Heart left ventricle (tissue), 16 donors: ENCODE data around the gene UQCC2. TPM values are rescaled to one million over a fixed set of nuclear protein-coding genes. Genes with fewer than 3 reads are reported as not detected.

Experiments
- ATAC-seq, 4 donors: fragments of 200-7000 bp; cut with Tn5 transposase; one replicate each; pipeline ENCODE4 v1.9.1; 2020 to 2022; ENCODE audit warnings: moderate library complexity in 4 of 4, mild to moderate bottlenecking in 3 of 4, moderate number of reproducible peaks in 1 of 4
- DNase-seq, 5 donors: peaks; one replicate each; pipeline ENCODE4 v3.0.0-alpha.2; 2020
- H3K27ac ChIP-seq, 12 donors: fragments of 200-600 bp; sonication (generic) in 4 of 12; one replicate each; pipeline versions ENCODE4 v1.5.0 to v1.8.0; 2016 to 2022; ENCODE audit warnings: mild to moderate bottlenecking in 2 of 12
- H3K27me3 ChIP-seq, 9 donors: fragments of 200-600 bp; sonication (generic) in 2 of 9; one replicate each; pipeline versions ENCODE4 v1.5.1 to v1.8.0; 2016 to 2022; ENCODE audit warnings: mild to moderate bottlenecking in 3 of 9
- H3K36me3 ChIP-seq, 9 donors: fragments of 200-600 bp; sonication (generic) in 2 of 9; one replicate each; pipeline versions ENCODE4 v1.5.0 to v1.8.0; 2018 to 2022; ENCODE audit warnings: mild to moderate bottlenecking in 2 of 9
- H3K4me1 ChIP-seq, 12 donors: fragments of 200-600 bp; sonication (generic) in 4 of 12; one replicate each; pipeline versions ENCODE4 v1.5.0 to v1.8.0; 2016 to 2022; ENCODE audit warnings: mild to moderate bottlenecking in 3 of 12
- H3K4me3 ChIP-seq, 12 donors: fragments of 200-600 bp; sonication (generic) in 4 of 12; one replicate each; pipeline versions ENCODE4 v1.5.0 to v1.8.0; 2017 to 2022; ENCODE audit warnings: mild to moderate bottlenecking in 9 of 12, moderate library complexity in 4 of 12
- H3K9me3 ChIP-seq, 12 donors: fragments of 200-600 bp; sonication (generic) in 4 of 12; one replicate each; pipeline versions ENCODE4 v1.5.0 to v1.8.0; 2016 to 2022; ENCODE audit warnings: mild to moderate bottlenecking in 1 of 12
- CTCF ChIP-seq, 12 donors: fragments of 200-600 bp; sonication (generic) in 4 of 12; IDR thresholded peaks; one replicate each; pipeline versions ENCODE4 v1.5.0 to v1.8.0; 2018 to 2022; ENCODE audit warnings: antibody characterized with exemption in 12 of 12, mild to moderate bottlenecking in 5 of 12
- POLR2A ChIP-seq, 2 donors: fragments of 450-650 bp; IDR thresholded peaks; one replicate each; pipeline ENCODE4 v1.6.1; 2017; ENCODE audit warnings: antibody characterized with exemption in 2 of 2, mild to moderate bottlenecking in 2 of 2, moderate library complexity in 2 of 2
- WGBS, 4 donors: extraction: QIAGEN DNeasy Blood & Tissue Kit in 2 of 4; methylation state at CpG; one replicate each; pipeline versions ENCODE4 v1.1.5 to v1.1.7; 2013 to 2018; 5-methylcytosine and 5-hydroxymethylcytosine counted together
- intact Hi-C, 10 donors: fragments of 100-400 bp; cut with DNase I; formaldehyde crosslinking; loops; one replicate each; pipeline versions ENCODE4 v1.11.1 to v1.14.2; 2022
- polyA plus RNA-seq, 2 donors: library from polyadenylated mRNA; stranded (reverse); fragments of 200-250 nt; gene quantifications; one replicate each; pipeline ENCODE4 v1.2.3, GENCODE V29; 2013
- total RNA-seq, 9 donors: library from RNA; depleted of rRNA in 2 of 9; stranded (reverse); fragments of >200 nt in 2 of 9; fragmentation: NEBNext Ultra II Directional in 3 of 9; extraction: Animal tissue kit (Norgen Biotek cat#: 25700) in 3 of 9; gene quantifications; one replicate each; pipeline versions ENCODE4 v1.1.0 to v1.2.4, GENCODE V29; 2016 to 2023
- donor health status: ischemic (EF 13 %, LVEDD 7.1; RV severe dilation, severe dysfunction).
- donor health status: healthy with polysubstance abuse.
- donor health status: DM: no; HTN: yes; CAD: no.
- donor health status: DM: no; HTN: no; CAD: no.
- donor health status: ischemic (EF 25% LVEDD 6.9; RV normal size, moderate dysfunction).
- donor health status: ischemic (EF 25% LVEDD 5.7; RV mildly dilated, moderate dysfunction).
- donor health status: healthy.
- donor health status: DM: yes; HTN: yes; CAD: no.
- donor health status: ischemic (EF 35%, LVEDD 5.7; RV mildly dilated, moderate dysfunction).
- donor health status: nonischemic (EF 11% LVEDD 7.7; RV severe dilation, severe dysfunction).
- donor health status: DM: yes; HTN: yes; CAD: no.
- donor health status: PGD.
- donor health status: ischemic (EF 29% LVEDD 5.4; RV normal size, mild dysfunction).
- donor health status: nonischemic (EF 23%, LVEDD 6.1; RV moderate dilation, normal function).

The UQCC2 gene
- total and polyA plus RNA-seq, 11 donors, result 88.5 to 496 (median 195) TPM

GRCh38 chr6:33718713-33719112 is 7.2 kb upstream of the UQCC2 start:
- no peak for DNase-seq
- no peak for ATAC-seq
- Histone ChIP-seq H3K9me3 (no peaks in the 10 kb centered on the region), H3K36me3 (peaks cover 0 to 20% (median 0%) of the 10 kb centered on the region in 9 donors), H3K27me3 (peaks cover 0 to 5% (median 0%) of the 10 kb centered on the region in 9 donors), H3K4me3 (no peak overlapping the region), H3K27ac (peak overlapping the region in 3 of 12 donors; percentile 21 to 77 (median 64)), H3K4me1 (peaks cover 0 to 32% (median 6%) of the 10 kb centered on the region in 12 donors)
- WGBS, 4 donors, result 91 to 100% (median 98%) methylated on average over 2 of the region's 2 CpGs
- intact Hi-C loops, result loop anchor here in 2 of 10 donors (10.0 kb wide), 2 partner anchors 46 to 436 kb away; no protein-coding TSS in a partner anchor
- TF ChIP-seq CTCF (IDR thresholded peaks at IDR 0.05), result no peak
- TF ChIP-seq POLR2A (IDR thresholded peaks at IDR 0.05), result no peak

GRCh38 chr6:33717934-33718455 is 6.5 kb upstream of the UQCC2 start:
- no peaks in the 10 kb centered on the region for H3K9me3 ChIP-seq
- WGBS, 4 donors, result 34 to 48% (median 35%) methylated on average over 6 of the region's 6 CpGs
- peak in 2 of 4 donors; percentile 5 to 24 for ATAC-seq

DNA sequence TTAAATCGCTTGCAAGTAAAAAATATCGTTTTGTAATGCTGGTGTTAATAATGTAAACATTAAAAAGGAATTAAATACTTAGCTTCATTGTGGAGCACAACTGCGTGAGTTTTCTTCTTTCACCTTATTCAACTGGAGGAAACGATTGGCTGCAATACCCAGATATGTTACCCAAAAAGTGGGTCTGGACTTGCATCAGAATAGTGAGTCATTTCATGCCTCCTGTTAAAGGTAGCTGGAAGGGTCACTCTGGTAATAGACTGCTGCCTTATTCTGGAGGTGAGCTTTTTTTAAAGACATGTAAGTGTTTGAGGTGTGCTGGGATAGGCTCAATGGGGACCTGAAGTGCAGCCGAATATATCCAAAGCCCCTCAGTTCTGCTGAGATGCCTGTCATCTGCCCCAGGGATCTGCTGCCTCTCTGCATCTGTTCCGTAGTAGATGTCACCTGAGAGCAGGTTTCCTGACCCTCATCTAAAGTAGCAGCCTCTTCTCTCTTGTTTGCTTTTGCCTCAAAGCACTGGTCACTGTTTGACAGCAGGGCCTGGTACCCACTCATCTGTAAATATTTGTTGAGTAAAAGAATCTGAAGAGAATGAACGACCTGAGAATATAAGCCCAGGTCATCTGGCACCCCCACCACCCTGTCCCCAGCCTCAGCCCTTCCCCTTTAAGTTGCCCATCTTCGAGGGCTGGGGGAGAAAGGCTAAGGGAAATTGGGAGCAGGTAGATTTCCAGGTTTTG is 5.6 kb upstream of the UQCC2 start:
- DNase-seq (no peak), ATAC-seq (no peak)
- no peak for TF ChIP-seq POLR2A (IDR thresholded peaks at IDR 0.05)
- no peak for TF ChIP-seq CTCF (IDR thresholded peaks at IDR 0.05)
- Histone ChIP-seq H3K9me3 (no peaks in the 10 kb centered on the region), H3K4me3 (no peak overlapping the region), H3K4me1 (peaks cover 0 to 21% (median 6%) of the 10 kb centered on the region in 12 donors), H3K36me3 (peaks cover 0 to 14% (median 0%) of the 10 kb centered on the region in 9 donors), H3K27ac (peak overlapping the region in 2 of 12 donors; percentile 21 to 77), H3K27me3 (peaks cover 0 to under 1% (median 0%) of the 10 kb centered on the region in 9 donors)
- intact Hi-C loops, result loop anchor here in 2 of 10 donors (10.0 kb wide), 2 partner anchors 48 to 438 kb away; no protein-coding TSS in a partner anchor
- WGBS, 4 donors, result 85 to 88% (median 86%) methylated on average over 8 of the region's 8 CpGs

More at GRCh38 chr6:33717934-33718455, 6.5 kb upstream of the UQCC2 start:
- intact Hi-C loops, result loop anchor here in 2 of 10 donors (10.0 kb wide), 2 partner anchors 47 to 437 kb away; no protein-coding TSS in a partner anchor
- H3K27ac ChIP-seq, result peak overlapping the region in 8 of 12 donors; percentile 21 to 77 (median 39)
- H3K27me3 ChIP-seq, result peaks cover 0 to 5% (median 0%) of the 10 kb centered on the region in 9 donors
- H3K4me3 ChIP-seq, result no peak overlapping the region
- peaks cover 0 to 20% (median 0%) of the 10 kb centered on the region in 9 donors for H3K36me3 ChIP-seq
- TF ChIP-seq CTCF (IDR thresholded peaks at IDR 0.05) (no peak), POLR2A (IDR thresholded peaks at IDR 0.05) (no peak)
- DNase-seq, result no peak
- H3K4me1 ChIP-seq, result peaks cover 0 to 26% (median 6%) of the 10 kb centered on the region in 12 donors

DNA sequence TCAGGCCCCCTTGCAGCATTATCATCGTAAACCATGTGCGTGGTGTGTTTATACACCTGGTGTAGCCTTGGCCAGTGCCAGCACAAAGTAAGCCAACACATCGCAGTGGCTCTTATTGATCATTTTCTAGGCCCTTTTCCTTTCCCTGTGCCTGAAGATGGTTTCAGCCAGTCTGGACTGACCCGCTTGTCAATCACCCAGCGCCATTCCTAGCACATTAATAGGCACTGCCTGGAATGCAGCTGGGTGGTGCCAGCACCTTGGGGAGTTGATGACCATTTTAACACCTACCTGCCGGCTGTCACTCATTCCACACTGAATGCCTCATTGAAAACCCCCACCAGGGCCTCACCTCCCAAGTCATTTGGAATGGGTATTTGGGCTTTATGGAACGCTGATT is 4.9 kb upstream of the UQCC2 start:
- H3K36me3 ChIP-seq, result peaks cover 0 to 8% (median 0%) of the 10 kb centered on the region in 9 donors
- ATAC-seq (no peak), DNase-seq (peak in 1 of 5 donors; percentile 11)
- intact Hi-C loops, result loop anchor here in 2 of 10 donors (10.0 kb wide), 2 partner anchors 48 to 438 kb away; no protein-coding TSS in a partner anchor
- H3K27ac ChIP-seq, result no peak overlapping the region
- TF ChIP-seq POLR2A (IDR thresholded peaks at IDR 0.05), result no peak
- no peak for TF ChIP-seq CTCF (IDR thresholded peaks at IDR 0.05)
- H3K4me1 ChIP-seq, result peaks cover 0 to 24% (median 10%) of the 10 kb centered on the region in 12 donors
- H3K9me3 ChIP-seq, result no peaks in the 10 kb centered on the region
- H3K4me3 ChIP-seq, result no peak overlapping the region
- 77 to 94% (median 89%) methylated on average over 7 of the region's 7 CpGs for WGBS, 4 donors
- no peaks in the 10 kb centered on the region for H3K27me3 ChIP-seq
